Vagina (tissue), 2 donors: ENCODE data around the gene ADARB2. TPM values are rescaled to one million over a fixed set of nuclear protein-coding genes. Genes with fewer than 3 reads are reported as not detected.

Source experiments
- DNase-seq, 2 donors: peaks; one replicate each; pipeline ENCODE4 v3.0.0-alpha.2; 2017; ENCODE audit errors: extremely low spot score in 2 of 2
- H3K27ac ChIP-seq: fragments of 200-600 bp; sonication (generic); one replicate; pipeline ENCODE4 v1.5.1; 2019
- H3K27me3 ChIP-seq: fragments of 200-600 bp; sonication (generic); one replicate; pipeline ENCODE4 v1.5.1; 2019
- H3K36me3 ChIP-seq, 2 donors: fragments of 200-600 bp; sonication (generic); one replicate each; pipeline ENCODE4 v1.5.1; 2017 to 2019
- H3K4me1 ChIP-seq: fragments of 200-600 bp; sonication (generic); one replicate; pipeline ENCODE4 v1.5.1; 2019
- H3K4me3 ChIP-seq, 2 donors: fragments of 200-600 bp; sonication (generic); 1 replicate in 1 of 2; 2 replicates in 1 of 2; pipeline ENCODE4 v1.5.1; 2016 to 2019
- H3K9me3 ChIP-seq: fragments of 200-600 bp; sonication (generic); one replicate; pipeline ENCODE4 v1.5.1; 2019
- POLR2A ChIP-seq, 2 donors: fragments of 450-650 bp; IDR thresholded peaks; one replicate each; pipeline ENCODE4 v1.6.1; 2017; ENCODE audit warnings: antibody characterized with exemption in 2 of 2, mild to moderate bottlenecking in 2 of 2, moderate library complexity in 2 of 2
- POLR2AphosphoS5 ChIP-seq, 2 donors: sonication (generic); formaldehyde crosslinking; IDR thresholded peaks; one replicate each; pipeline ENCODE4 v1.9.0; 2017; ENCODE audit warnings: antibody characterized with exemption in 2 of 2, mild to moderate bottlenecking in 2 of 2, low read depth in 1 of 2; ENCODE audit not compliant: insufficient read depth in 1 of 2
- intact Hi-C: fragments of 100-400 bp; cut with DNase I; formaldehyde crosslinking; loops from one replicate; pipeline ENCODE4 v1.15.1; 2023
- total RNA-seq: library from RNA; depleted of rRNA; stranded (reverse); fragments of >200 nt; gene quantifications from one replicate; pipeline ENCODE4 v1.2.3, GENCODE V29; 2016
- TF ChIP-seq, protein P1 (sequence below), 3 experiments: fragments of 450-650 bp in 2 of 3; fragments of 200-600 bp in 1 of 3; sonication (generic) in 1 of 3; IDR thresholded peaks; one replicate each; pipeline ENCODE4 v1.5.1; 2017 to 2019; ENCODE audit warnings: antibody characterized with exemption in 3 of 3, mild to moderate bottlenecking in 2 of 3, moderate library complexity in 2 of 3

Gene ADARB2
- total RNA-seq, 1 donor from 2014 or later, result 3.4 TPM

DNA sequence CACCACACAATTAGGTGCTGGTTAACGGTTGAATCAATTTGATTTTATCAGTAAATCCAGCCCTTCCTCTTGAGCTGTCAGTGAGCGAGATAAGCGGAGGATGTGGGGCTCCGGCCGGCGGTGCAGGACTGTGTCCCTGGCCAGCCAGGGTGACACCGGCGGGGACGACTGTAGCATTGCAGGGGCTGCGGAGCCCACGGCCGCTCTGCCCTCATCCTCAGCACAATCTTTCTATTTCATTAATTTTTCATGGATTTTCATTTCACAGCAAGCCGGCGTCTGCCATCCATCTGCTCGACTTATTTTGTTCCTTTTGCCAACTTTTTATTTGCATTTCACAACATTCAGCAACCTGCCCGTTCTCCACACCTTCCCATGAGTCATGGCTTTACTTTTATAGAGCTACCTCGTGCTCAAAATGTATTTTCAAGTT, 4.7 kb downstream of the ADARB2 start:
- H3K9me3 ChIP-seq, result no peaks in the 10 kb centered on the region
- no peak for TF ChIP-seq POLR2A (IDR thresholded peaks at IDR 0.05)
- TF ChIP-seq, protein P1, sequence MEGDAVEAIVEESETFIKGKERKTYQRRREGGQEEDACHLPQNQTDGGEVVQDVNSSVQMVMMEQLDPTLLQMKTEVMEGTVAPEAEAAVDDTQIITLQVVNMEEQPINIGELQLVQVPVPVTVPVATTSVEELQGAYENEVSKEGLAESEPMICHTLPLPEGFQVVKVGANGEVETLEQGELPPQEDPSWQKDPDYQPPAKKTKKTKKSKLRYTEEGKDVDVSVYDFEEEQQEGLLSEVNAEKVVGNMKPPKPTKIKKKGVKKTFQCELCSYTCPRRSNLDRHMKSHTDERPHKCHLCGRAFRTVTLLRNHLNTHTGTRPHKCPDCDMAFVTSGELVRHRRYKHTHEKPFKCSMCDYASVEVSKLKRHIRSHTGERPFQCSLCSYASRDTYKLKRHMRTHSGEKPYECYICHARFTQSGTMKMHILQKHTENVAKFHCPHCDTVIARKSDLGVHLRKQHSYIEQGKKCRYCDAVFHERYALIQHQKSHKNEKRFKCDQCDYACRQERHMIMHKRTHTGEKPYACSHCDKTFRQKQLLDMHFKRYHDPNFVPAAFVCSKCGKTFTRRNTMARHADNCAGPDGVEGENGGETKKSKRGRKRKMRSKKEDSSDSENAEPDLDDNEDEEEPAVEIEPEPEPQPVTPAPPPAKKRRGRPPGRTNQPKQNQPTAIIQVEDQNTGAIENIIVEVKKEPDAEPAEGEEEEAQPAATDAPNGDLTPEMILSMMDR (IDR thresholded peaks at IDR 0.05), result no peak
- no peak for TF ChIP-seq POLR2AphosphoS5 (IDR thresholded peaks at IDR 0.05; ENCODE audit: insufficient read depth in 1 of 2, low read depth in 1 of 2)
- peaks cover 3% of the 10 kb centered on the region for H3K27me3 ChIP-seq
- intact Hi-C loops, result no loop called here
- H3K4me3 ChIP-seq, result no peak overlapping the region
- H3K4me1 ChIP-seq, result peaks cover 12% of the 10 kb centered on the region
- no peak overlapping the region for H3K27ac ChIP-seq
- no peak for DNase-seq
- no peaks in the 10 kb centered on the region for H3K36me3 ChIP-seq

GRCh38 chr10:1731592-1731991, 5.7 kb downstream of the ADARB2 start:
- peaks cover 3% of the 10 kb centered on the region for H3K27me3 ChIP-seq
- no peak for DNase-seq

GRCh38 chr10:1729751-1730150, 7.6 kb downstream of the ADARB2 start:
- H3K9me3 ChIP-seq, result no peaks in the 10 kb centered on the region
- H3K36me3 ChIP-seq, result no peaks in the 10 kb centered on the region
- intact Hi-C loops, result no loop called here
- TF ChIP-seq POLR2AphosphoS5 (IDR thresholded peaks at IDR 0.05; ENCODE audit: insufficient read depth in 1 of 2, low read depth in 1 of 2) (no peak), POLR2A (IDR thresholded peaks at IDR 0.05) (no peak)
- TF ChIP-seq, protein P1 (IDR thresholded peaks at IDR 0.05), result no peak
- H3K4me3 ChIP-seq, result no peak overlapping the region
- no peak for DNase-seq
- no peaks in the 10 kb centered on the region for H3K4me1 ChIP-seq
- H3K27ac ChIP-seq, result no peak overlapping the region
- no peaks in the 10 kb centered on the region for H3K27me3 ChIP-seq

More at GRCh38 chr10:1731592-1731991, 5.7 kb downstream of the ADARB2 start:
- no peak for TF ChIP-seq POLR2A (IDR thresholded peaks at IDR 0.05)
- TF ChIP-seq, protein P1 (IDR thresholded peaks at IDR 0.05), result no peak
- no peak for TF ChIP-seq POLR2AphosphoS5 (IDR thresholded peaks at IDR 0.05; ENCODE audit: insufficient read depth in 1 of 2, low read depth in 1 of 2)
- intact Hi-C loops, result no loop called here
- peaks cover 2% of the 10 kb centered on the region for H3K4me1 ChIP-seq
- no peak overlapping the region for H3K27ac ChIP-seq
- no peaks in the 10 kb centered on the region for H3K9me3 ChIP-seq
- H3K36me3 ChIP-seq, result no peaks in the 10 kb centered on the region
- no peak overlapping the region for H3K4me3 ChIP-seq

- no peaks in the 10 kb centered on the region for H3K4me1 ChIP-seq
- H3K4me3 ChIP-seq, result no peak overlapping the region
- DNase-seq, result no peak
- no peaks in the 10 kb centered on the region for H3K9me3 ChIP-seq
- no peaks in the 10 kb centered on the region for H3K36me3 ChIP-seq
- intact Hi-C loops, result loop anchor here (1.0 kb wide), 1 partner anchor 19 kb away; no protein-coding TSS in a partner anchor
- no peaks in the 10 kb centered on the region for H3K27me3 ChIP-seq
- no peak overlapping the region for H3K27ac ChIP-seq
- no peak for TF ChIP-seq POLR2A (IDR thresholded peaks at IDR 0.05)
- TF ChIP-seq POLR2AphosphoS5 (IDR thresholded peaks at IDR 0.05; ENCODE audit: insufficient read depth in 1 of 2, low read depth in 1 of 2), result no peak
- TF ChIP-seq, protein P1 (IDR thresholded peaks at IDR 0.05), result no peak
Measured at GRCh38 chr10:1726861-1727260, 10.5 kb downstream of the ADARB2 start.

DNA sequence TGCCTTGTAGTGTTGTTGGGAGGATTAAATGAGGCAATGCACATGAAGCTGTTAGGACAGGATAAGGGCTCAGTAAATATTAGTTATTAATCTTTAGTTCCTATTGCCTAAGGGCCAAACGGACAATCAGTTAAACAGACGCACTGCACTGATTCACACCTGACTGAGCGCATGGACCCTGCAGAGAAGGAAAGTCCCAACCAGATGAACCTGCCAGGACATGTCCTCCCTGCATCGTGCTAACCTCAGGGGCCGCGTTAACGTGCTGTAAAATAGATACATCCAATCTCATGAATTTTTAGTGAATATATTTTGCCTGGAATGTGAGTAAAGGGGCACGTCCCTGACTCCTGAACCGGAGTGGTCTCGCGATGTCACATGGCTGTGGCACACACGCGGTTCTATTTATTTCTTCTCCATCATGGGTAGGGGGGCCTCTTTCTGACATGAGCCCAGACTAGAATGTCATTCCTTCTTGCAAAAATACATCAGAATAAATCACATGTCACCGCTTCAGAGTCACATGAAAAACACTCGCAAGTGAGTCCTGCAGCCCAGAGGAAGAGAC, 12.3 kb downstream of the ADARB2 start:
- DNase-seq, result no peak
- Histone ChIP-seq H3K4me3 (no peak overlapping the region), H3K9me3 (no peaks in the 10 kb centered on the region), H3K27me3 (no peaks in the 10 kb centered on the region), H3K4me1 (no peaks in the 10 kb centered on the region), H3K36me3 (no peaks in the 10 kb centered on the region), H3K27ac (no peak overlapping the region)
- intact Hi-C loops, result no loop called here
- TF ChIP-seq, protein P1 (IDR thresholded peaks at IDR 0.05), result no peak
- no peak for TF ChIP-seq POLR2A (IDR thresholded peaks at IDR 0.05)
- no peak for TF ChIP-seq POLR2AphosphoS5 (IDR thresholded peaks at IDR 0.05; ENCODE audit: insufficient read depth in 1 of 2, low read depth in 1 of 2)
